Measurements from ENCODE around the gene NAGLU. TPM values are rescaled to one million over a fixed set of nuclear protein-coding genes. Genes with fewer than 3 reads are reported as not detected.

Gene NAGLU
- total and polyA plus RNA-seq, 2 of the 13 experiments (the other 11 are each of a cell fraction or from before 2014, with no cell fraction given): 28.2 to 40.1 TPM

DNA sequence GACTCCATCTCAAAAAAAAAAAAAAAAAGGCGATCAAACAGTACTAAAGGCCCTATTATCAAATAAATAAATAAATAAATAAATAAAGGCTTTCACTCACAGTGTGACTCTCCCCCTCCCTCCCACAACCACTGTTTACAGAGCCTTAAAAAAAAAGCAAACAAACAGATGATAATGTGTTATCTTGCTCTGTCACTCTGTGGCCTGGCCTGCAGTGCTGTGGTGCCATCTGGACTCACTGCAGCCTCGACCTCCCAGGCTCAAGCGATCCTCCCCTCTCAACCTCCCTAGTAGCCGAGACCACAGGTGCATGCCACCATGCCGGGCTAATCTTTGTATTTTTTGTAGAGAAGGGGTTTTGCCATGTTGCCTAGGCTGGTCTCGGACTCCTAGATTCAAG is 8.1 kb upstream of the NAGLU start (continued):
- TF ChIP-seq, protein P1, sequence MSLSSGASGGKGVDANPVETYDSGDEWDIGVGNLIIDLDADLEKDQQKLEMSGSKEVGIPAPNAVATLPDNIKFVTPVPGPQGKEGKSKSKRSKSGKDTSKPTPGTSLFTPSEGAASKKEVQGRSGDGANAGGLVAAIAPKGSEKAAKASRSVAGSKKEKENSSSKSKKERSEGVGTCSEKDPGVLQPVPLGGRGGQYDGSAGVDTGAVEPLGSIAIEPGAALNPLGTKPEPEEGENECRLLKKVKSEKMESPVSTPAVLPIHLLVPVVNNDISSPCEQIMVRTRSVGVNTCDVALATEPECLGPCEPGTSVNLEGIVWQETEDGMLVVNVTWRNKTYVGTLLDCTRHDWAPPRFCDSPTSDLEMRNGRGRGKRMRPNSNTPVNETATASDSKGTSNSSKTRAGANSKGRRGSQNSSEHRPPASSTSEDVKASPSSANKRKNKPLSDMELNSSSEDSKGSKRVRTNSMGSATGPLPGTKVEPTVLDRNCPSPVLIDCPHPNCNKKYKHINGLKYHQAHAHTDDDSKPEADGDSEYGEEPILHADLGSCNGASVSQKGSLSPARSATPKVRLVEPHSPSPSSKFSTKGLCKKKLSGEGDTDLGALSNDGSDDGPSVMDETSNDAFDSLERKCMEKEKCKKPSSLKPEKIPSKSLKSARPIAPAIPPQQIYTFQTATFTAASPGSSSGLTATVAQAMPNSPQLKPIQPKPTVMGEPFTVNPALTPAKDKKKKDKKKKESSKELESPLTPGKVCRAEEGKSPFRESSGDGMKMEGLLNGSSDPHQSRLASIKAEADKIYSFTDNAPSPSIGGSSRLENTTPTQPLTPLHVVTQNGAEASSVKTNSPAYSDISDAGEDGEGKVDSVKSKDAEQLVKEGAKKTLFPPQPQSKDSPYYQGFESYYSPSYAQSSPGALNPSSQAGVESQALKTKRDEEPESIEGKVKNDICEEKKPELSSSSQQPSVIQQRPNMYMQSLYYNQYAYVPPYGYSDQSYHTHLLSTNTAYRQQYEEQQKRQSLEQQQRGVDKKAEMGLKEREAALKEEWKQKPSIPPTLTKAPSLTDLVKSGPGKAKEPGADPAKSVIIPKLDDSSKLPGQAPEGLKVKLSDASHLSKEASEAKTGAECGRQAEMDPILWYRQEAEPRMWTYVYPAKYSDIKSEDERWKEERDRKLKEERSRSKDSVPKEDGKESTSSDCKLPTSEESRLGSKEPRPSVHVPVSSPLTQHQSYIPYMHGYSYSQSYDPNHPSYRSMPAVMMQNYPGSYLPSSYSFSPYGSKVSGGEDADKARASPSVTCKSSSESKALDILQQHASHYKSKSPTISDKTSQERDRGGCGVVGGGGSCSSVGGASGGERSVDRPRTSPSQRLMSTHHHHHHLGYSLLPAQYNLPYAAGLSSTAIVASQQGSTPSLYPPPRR (CRISPR knock-in tag; IDR thresholded peaks at IDR 0.05; ENCODE audit: borderline replicate concordance): 0 out of 2 replicates have a peak, but pooled peaks have one; percentile 29
- TF ChIP-seq XRCC5 (optimal IDR thresholded peaks at IDR 0.05; ENCODE audit: low read length) (peak; percentile 50), MIXL1 (CRISPR knock-in tag; IDR thresholded peaks at IDR 0.05) (0 out of 2 replicates have a peak, but pooled peaks have one; percentile 42), ATF4 (CRISPR knock-in tag; IDR thresholded peaks at IDR 0.05) (0 out of 4 replicates have a peak, but pooled peaks of 1 of the 2 experiments have one; percentile 30), ADNP (CRISPR knock-in tag; IDR thresholded peaks at IDR 0.05) (no peak), YY1 (IDR thresholded peaks at IDR 0.05; ENCODE audit: insufficient read depth, insufficient replicate concordance, low read depth, low read length) (no peak), ZNF878 (CRISPR knock-in tag; IDR thresholded peaks at IDR 0.05) (0 out of 2 replicates have a peak, but pooled peaks have one; percentile 1), TAF15 (IDR thresholded peaks at IDR 0.05; ENCODE audit: low read depth, low read length, poor library complexity, severe bottlenecking) (no peak), GATAD2A (CRISPR knock-in tag; IDR thresholded peaks at IDR 0.05) (peak; percentile 75), ZFX (CRISPR knock-in tag; IDR thresholded peaks at IDR 0.05; ENCODE audit: low read depth) (peak; percentile 41), ZKSCAN5 (CRISPR knock-in tag; IDR thresholded peaks at IDR 0.05) (no peak), RARA (CRISPR knock-in tag; IDR thresholded peaks at IDR 0.05) (0 out of 2 replicates have a peak, but pooled peaks have one; percentile 9), ZNF709 (CRISPR knock-in tag; IDR thresholded peaks at IDR 0.05) (0 out of 2 replicates have a peak, but pooled peaks have one; percentile 44), EP300 (IDR thresholded peaks at IDR 0.05; ENCODE audit: low read depth in 2 of 2, low read length in 2 of 2) (peak in 1 of 2 experiments; percentile 61; a peak in 1 of 4 replicates), EP300 (CRISPR knock-in tag; IDR thresholded peaks at IDR 0.05; ENCODE audit: borderline replicate concordance) (no peak), SOX6 (IDR thresholded peaks at IDR 0.05) (no peak), SOX6 (CRISPR knock-in tag; IDR thresholded peaks at IDR 0.05) (0 out of 2 replicates have a peak, but pooled peaks have one; percentile 6)
- TF ChIP-seq, protein P2, sequence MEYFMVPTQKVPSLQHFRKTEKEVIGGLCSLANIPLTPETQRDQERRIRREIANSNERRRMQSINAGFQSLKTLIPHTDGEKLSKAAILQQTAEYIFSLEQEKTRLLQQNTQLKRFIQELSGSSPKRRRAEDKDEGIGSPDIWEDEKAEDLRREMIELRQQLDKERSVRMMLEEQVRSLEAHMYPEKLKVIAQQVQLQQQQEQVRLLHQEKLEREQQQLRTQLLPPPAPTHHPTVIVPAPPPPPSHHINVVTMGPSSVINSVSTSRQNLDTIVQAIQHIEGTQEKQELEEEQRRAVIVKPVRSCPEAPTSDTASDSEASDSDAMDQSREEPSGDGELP (IDR thresholded peaks at IDR 0.05; ENCODE audit: borderline replicate concordance, low read depth): peak; percentile 21; the same call in 1 of the 2 replicates
- TF ChIP-seq, protein P3, sequence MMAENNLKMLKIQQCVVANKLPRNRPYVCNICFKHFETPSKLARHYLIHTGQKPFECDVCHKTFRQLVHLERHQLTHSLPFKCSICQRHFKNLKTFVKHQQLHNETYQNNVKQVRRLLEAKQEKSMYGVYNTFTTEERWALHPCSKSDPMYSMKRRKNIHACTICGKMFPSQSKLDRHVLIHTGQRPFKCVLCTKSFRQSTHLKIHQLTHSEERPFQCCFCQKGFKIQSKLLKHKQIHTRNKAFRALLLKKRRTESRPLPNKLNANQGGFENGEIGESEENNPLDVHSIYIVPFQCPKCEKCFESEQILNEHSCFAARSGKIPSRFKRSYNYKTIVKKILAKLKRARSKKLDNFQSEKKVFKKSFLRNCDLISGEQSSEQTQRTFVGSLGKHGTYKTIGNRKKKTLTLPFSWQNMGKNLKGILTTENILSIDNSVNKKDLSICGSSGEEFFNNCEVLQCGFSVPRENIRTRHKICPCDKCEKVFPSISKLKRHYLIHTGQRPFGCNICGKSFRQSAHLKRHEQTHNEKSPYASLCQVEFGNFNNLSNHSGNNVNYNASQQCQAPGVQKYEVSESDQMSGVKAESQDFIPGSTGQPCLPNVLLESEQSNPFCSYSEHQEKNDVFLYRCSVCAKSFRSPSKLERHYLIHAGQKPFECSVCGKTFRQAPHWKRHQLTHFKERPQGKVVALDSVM (CRISPR knock-in tag; IDR thresholded peaks at IDR 0.05): peak; percentile 99
- TF ChIP-seq, protein P4, sequence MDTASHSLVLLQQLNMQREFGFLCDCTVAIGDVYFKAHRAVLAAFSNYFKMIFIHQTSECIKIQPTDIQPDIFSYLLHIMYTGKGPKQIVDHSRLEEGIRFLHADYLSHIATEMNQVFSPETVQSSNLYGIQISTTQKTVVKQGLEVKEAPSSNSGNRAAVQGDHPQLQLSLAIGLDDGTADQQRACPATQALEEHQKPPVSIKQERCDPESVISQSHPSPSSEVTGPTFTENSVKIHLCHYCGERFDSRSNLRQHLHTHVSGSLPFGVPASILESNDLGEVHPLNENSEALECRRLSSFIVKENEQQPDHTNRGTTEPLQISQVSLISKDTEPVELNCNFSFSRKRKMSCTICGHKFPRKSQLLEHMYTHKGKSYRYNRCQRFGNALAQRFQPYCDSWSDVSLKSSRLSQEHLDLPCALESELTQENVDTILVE (CRISPR knock-in tag; IDR thresholded peaks at IDR 0.05): no peak

Measured in HepG2 (cell line).